Esophagus (tissue), 2 donors: ENCODE data around the gene COL27A1. TPM values are rescaled to one million over a fixed set of nuclear protein-coding genes. Genes with fewer than 3 reads are reported as not detected.

Experiments
- H3K27ac ChIP-seq, 2 donors: one replicate each; pipeline ENCODE4 v1.5.1; 2013; ENCODE audit warnings: low read depth in 2 of 2, mild to moderate bottlenecking in 2 of 2, inconsistent platforms in 1 of 2, low read length in 1 of 2, moderate library complexity in 1 of 2
- H3K27me3 ChIP-seq, 2 donors: one replicate each; pipeline ENCODE4 v1.6.1; 2013; ENCODE audit warnings: low read length in 2 of 2, control low read depth in 1 of 2, mild to moderate bottlenecking in 1 of 2; ENCODE audit not compliant: insufficient read depth in 2 of 2, control insufficient read depth in 1 of 2
- H3K36me3 ChIP-seq, 2 donors: one replicate each; pipeline ENCODE4 v1.6.1; 2013; ENCODE audit warnings: low read length in 1 of 2; ENCODE audit not compliant: control insufficient read depth in 2 of 2, insufficient read depth in 2 of 2
- H3K4me1 ChIP-seq, 2 donors: one replicate each; pipeline ENCODE4 v1.6.1; 2013; ENCODE audit warnings: low read length in 1 of 2; ENCODE audit not compliant: control insufficient read depth in 2 of 2, insufficient read depth in 2 of 2
- H3K4me3 ChIP-seq, 2 donors: one replicate each; pipeline ENCODE4 v1.5.1; 2013; ENCODE audit warnings: low read length in 2 of 2, mild to moderate bottlenecking in 2 of 2, low read depth in 1 of 2, moderate library complexity in 1 of 2
- H3K9me3 ChIP-seq, 2 donors: one replicate each; pipeline ENCODE4 v1.6.1; 2013; ENCODE audit warnings: mild to moderate bottlenecking in 2 of 2, low read depth in 1 of 2, low read length in 1 of 2, moderate library complexity in 1 of 2; ENCODE audit not compliant: control insufficient read depth in 2 of 2, insufficient read depth in 1 of 2
- WGBS, 2 donors: extraction: QIAGEN DNeasy Blood & Tissue Kit; methylation state at CpG; one replicate each; pipeline ENCODE4 v1.1.7; 2013; 5-methylcytosine and 5-hydroxymethylcytosine counted together
- polyA plus RNA-seq, 2 donors: library from polyadenylated mRNA; stranded (reverse); fragments of 200-250 nt; gene quantifications; one replicate each; pipeline ENCODE4 v1.2.3, GENCODE V29; 2013
- donor health status: healthy with polysubstance abuse.
- donor health status: Bipolar disorder and iron deficiency.

The COL27A1 gene
- polyA plus RNA-seq, 2 donors, result 7.2 to 32.6 TPM

- H3K27me3 ChIP-seq, result peaks cover 0 to 4% of the 10 kb centered on the region in 2 donors
Observed at GRCh38 chr9:114115654-114116125, 39.6 kb upstream of the COL27A1 start.

GRCh38 chr9:114116126-114116747, 39.1 kb upstream of the COL27A1 start:
- H3K9me3 ChIP-seq, result no peaks in the 10 kb centered on the region
- no peak overlapping the region for H3K27ac ChIP-seq
- no peaks in the 10 kb centered on the region for H3K36me3 ChIP-seq
- H3K27me3 ChIP-seq, result peaks cover 0 to 4% of the 10 kb centered on the region in 2 donors
- no peak overlapping the region for H3K4me3 ChIP-seq
- peaks cover 0 to 3% of the 10 kb centered on the region in 2 donors for H3K4me1 ChIP-seq
- 72 to 77% methylated on average over 12 of the region's 12 CpGs for WGBS, 2 donors

More at GRCh38 chr9:114115654-114116125, 39.6 kb upstream of the COL27A1 start:
- Histone ChIP-seq H3K36me3 (no peaks in the 10 kb centered on the region), H3K9me3 (no peaks in the 10 kb centered on the region), H3K27ac (no peak overlapping the region), H3K4me1 (peaks cover 0 to 3% of the 10 kb centered on the region in 2 donors), H3K4me3 (no peak overlapping the region)
- 84 to 85% methylated on average over 9 of the region's 9 CpGs for WGBS, 2 donors

DNA sequence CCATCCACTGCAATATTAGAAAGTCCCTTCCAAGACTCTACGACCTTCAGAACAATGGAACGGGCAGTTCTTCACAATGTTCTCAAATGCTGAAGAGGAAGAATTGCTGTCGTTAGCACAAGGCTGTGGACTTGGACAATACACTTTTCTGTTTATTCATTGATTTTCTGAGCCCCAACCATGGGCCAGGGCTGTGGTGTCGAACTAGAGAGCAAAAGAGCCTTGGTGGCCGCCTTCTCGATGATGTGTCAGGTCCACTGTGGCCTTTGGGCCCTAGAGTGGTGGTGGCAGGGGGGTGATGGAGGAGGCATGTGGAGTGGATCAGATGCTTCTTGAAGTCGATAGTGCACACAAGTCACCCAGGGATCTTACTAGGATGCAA, 37.7 kb upstream of the COL27A1 start:
- peaks cover 0 to 4% of the 10 kb centered on the region in 2 donors for H3K27me3 ChIP-seq
- peaks cover 0 to 3% of the 10 kb centered on the region in 2 donors for H3K4me1 ChIP-seq
- H3K36me3 ChIP-seq, result no peaks in the 10 kb centered on the region
- H3K4me3 ChIP-seq, result no peak overlapping the region
- H3K27ac ChIP-seq, result no peak overlapping the region
- no peaks in the 10 kb centered on the region for H3K9me3 ChIP-seq
- 85 to 90% methylated on average over 7 of the region's 7 CpGs for WGBS, 2 donors

DNA sequence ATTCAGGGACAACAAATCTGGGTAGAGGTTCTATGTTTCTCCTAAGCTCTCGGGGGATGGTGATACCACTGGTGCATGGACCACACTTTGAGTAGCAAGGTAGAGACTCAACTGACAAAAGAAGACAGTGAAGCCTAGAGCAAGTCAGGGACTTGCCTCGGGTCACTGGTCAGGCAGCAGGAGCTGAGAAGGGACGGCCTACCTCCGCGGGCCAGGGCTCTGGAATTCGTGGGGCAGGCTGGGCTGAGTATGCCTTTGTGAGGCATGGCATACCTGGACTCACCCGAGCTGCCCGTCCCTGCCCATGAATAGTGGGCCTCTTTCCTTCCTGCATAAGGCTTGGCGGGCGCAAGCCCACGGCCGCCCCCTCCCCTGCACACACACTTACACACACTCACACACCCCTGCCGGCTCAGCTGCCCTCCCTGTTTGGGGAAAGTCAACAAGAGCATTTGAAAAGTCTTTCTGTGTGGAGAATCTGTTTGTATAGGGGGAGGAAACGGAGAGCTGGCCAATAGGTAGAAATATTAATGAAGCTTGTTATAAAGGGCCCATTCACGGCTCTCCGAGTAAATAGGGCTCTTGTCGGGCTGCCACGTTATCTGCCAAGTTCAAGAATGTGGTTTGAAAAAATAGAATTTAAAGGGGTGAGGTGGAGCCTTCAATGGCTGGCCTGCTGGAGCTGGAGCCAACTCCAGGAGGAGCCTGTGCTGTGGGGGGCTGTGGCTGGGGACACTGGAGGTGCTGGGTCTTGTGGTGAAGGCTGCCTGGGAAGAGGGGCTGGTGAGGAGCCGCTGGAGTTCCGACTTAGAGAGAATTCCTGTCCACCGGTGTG, 37.1 kb upstream of the COL27A1 start:
- Histone ChIP-seq H3K4me3 (no peak overlapping the region), H3K27me3 (peaks cover 0 to 4% of the 10 kb centered on the region in 2 donors), H3K9me3 (no peaks in the 10 kb centered on the region), H3K36me3 (no peaks in the 10 kb centered on the region), H3K4me1 (peaks cover 0 to 3% of the 10 kb centered on the region in 2 donors), H3K27ac (no peak overlapping the region)
- WGBS, 2 donors, result 53 to 55% methylated on average over 21 of the region's 21 CpGs

DNA sequence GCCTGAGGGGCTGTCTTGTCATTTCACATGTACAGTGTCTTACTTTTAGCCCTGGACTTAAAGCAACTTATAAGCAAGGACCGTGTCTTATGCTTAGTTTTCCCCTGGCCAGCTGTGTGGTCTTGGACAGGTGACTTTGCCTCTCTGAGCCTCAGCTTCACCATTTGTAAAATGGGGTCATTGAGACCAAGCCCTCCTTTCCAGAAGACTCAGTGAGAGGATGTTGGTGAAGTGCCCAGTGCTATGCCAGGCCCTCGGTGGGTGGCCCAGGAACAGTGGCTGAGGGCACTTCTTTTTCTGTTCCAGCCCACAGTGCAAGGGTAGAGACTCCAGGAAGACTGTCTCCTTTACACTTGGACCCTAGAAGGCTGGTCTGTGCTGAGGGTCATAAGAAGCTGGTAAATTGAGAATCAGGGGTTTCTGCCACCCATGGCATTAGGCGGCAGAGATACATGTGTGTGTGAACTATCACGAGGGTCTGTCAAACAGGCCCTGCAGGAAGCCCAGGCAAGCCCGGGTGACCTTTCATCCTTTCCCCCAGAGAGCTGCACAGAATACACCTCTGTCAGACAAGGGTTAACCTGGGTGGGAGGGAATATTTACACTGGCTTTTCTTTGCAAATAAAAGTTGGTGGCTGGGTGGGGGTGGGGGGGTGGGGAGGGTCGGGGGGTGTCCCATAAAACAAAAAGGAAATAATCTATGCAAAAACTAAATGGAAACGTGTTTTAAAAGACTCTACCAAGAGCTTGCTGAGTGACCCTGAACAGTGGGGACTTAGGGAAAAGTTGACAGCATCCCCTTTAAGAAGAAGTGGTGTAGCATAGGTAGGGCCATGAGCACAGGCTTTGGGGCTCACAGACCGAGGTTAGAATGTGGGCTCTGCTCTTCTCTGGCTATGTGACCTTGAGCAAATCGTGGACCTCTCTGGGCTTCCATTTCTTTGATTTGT, 35.8 kb upstream of the COL27A1 start:
- WGBS, 2 donors, result 49 to 60% methylated on average over 9 of the region's 9 CpGs
- no peak overlapping the region for H3K4me3 ChIP-seq
- no peaks in the 10 kb centered on the region for H3K4me1 ChIP-seq
- peaks cover 0 to 4% of the 10 kb centered on the region in 2 donors for H3K27me3 ChIP-seq
- no peaks in the 10 kb centered on the region for H3K36me3 ChIP-seq
- no peak overlapping the region for H3K27ac ChIP-seq
- no peaks in the 10 kb centered on the region for H3K9me3 ChIP-seq

- H3K4me3 ChIP-seq, result no peak overlapping the region
- 44 to 51% methylated on average over 4 of the region's 4 CpGs for WGBS, 2 donors
- H3K9me3 ChIP-seq, result no peaks in the 10 kb centered on the region
- no peaks in the 10 kb centered on the region for H3K4me1 ChIP-seq
- no peaks in the 10 kb centered on the region for H3K36me3 ChIP-seq
- peaks cover 0 to 4% of the 10 kb centered on the region in 2 donors for H3K27me3 ChIP-seq
- no peak overlapping the region for H3K27ac ChIP-seq
Observed at GRCh38 chr9:114120192-114121014, 34.9 kb upstream of the COL27A1 start.

- no peaks in the 10 kb centered on the region for H3K4me1 ChIP-seq
- WGBS, 2 donors, result 82 to 84% methylated on average over 16 of the region's 16 CpGs
Observed at GRCh38 chr9:114121227-114122135, 33.9 kb upstream of the COL27A1 start.

More at GRCh38 chr9:114121227-114122135, 33.9 kb upstream of the COL27A1 start:
- Histone ChIP-seq H3K9me3 (no peaks in the 10 kb centered on the region), H3K4me3 (no peak overlapping the region), H3K27ac (no peak overlapping the region), H3K27me3 (peaks cover 0 to 2% of the 10 kb centered on the region in 2 donors), H3K36me3 (no peaks in the 10 kb centered on the region)
